SK-N-SH treated with all-trans-retinoic acid at 6 μM for 48 hours (cell line): ENCODE data around the gene AKAP7.

Experiments used
- ATAC-seq: fragments of 200-7000 bp; cut with Tn5 transposase; 3 replicates; pipeline ENCODE4 v1.9.1; 2020; ENCODE audit warnings: mild to moderate bottlenecking, moderate library complexity
- ARNTL ChIP-seq: fragments of 450-650 bp; formaldehyde crosslinking; IDR thresholded peaks from 2 replicates; pipeline ENCODE4 v1.5.0; 2020; ENCODE audit warnings: low read depth, mild to moderate bottlenecking, moderate library complexity, borderline replicate concordance
- BACH2 ChIP-seq: fragments of 250-450 bp; sonication (Bioruptor Pico); IDR thresholded peaks from 2 replicates; pipeline ENCODE4 v1.9.0; 2021; ENCODE audit warnings: mild to moderate bottlenecking, borderline replicate concordance
- CSRNP3 ChIP-seq: fragments of 250-450 bp; sonication (Bioruptor Pico); IDR thresholded peaks from 2 replicates; pipeline ENCODE4 v1.5.1; 2021; ENCODE audit warnings: mild to moderate bottlenecking, moderate library complexity
- GLIS3 ChIP-seq: fragments of 250-450 bp; sonication (Bioruptor Pico); IDR thresholded peaks from 2 replicates; pipeline ENCODE4 v1.5.0; 2020; ENCODE audit warnings: mild to moderate bottlenecking, moderate library complexity
- OSR1 ChIP-seq: fragments of 250-450 bp; sonication (Bioruptor Pico); IDR thresholded peaks from 2 replicates; pipeline ENCODE4 v1.8.0; 2022; ENCODE audit warnings: moderate library complexity, mild to moderate bottlenecking, inconsistent platforms
- POU6F1 ChIP-seq: fragments of 250-450 bp; sonication (Bioruptor Pico); IDR thresholded peaks from 2 replicates; pipeline ENCODE4 v1.8.0; 2021; ENCODE audit warnings: low read depth, mild to moderate bottlenecking, moderate library complexity, borderline replicate concordance
- PPARA ChIP-seq: fragments of 250-450 bp; sonication (Bioruptor Pico); IDR thresholded peaks from 2 replicates; pipeline ENCODE4 v1.5.0; 2020; ENCODE audit warnings: mild to moderate bottlenecking, borderline replicate concordance
- RARB ChIP-seq: fragments of 250-450 bp; sonication (Bioruptor Pico); IDR thresholded peaks from 2 replicates; pipeline ENCODE4 v1.8.0; 2021; ENCODE audit warnings: mild to moderate bottlenecking, moderate library complexity
- SNAI2 ChIP-seq: fragments of 250-450 bp; sonication (Bioruptor Pico); IDR thresholded peaks from 2 replicates; pipeline ENCODE4 v1.5.0; 2020; ENCODE audit warnings: mild to moderate bottlenecking, moderate library complexity
- TCF4 ChIP-seq: fragments of 250-450 bp; sonication (Bioruptor Pico); IDR thresholded peaks from 2 replicates; pipeline ENCODE4 v1.8.0; 2021; ENCODE audit warnings: mild to moderate bottlenecking, moderate library complexity, borderline replicate concordance
- ZFP30 ChIP-seq: fragments of 450-650 bp; formaldehyde crosslinking; IDR thresholded peaks from 2 replicates; pipeline ENCODE4 v1.5.0; 2022; ENCODE audit warnings: mild to moderate bottlenecking, moderate library complexity
- ZNF565 ChIP-seq: fragments of 450-650 bp; formaldehyde crosslinking; conservative IDR thresholded peaks from 2 replicates; pipeline ENCODE4 v1.5.0; 2020; ENCODE audit warnings: low read depth, mild to moderate bottlenecking, moderate library complexity
- ZNF70 ChIP-seq: fragments of 450-650 bp; formaldehyde crosslinking; IDR thresholded peaks from 2 replicates; pipeline ENCODE4 v1.5.0; 2020; ENCODE audit warnings: mild to moderate bottlenecking, moderate library complexity
- ZNF8 ChIP-seq: fragments of 450-650 bp; formaldehyde crosslinking; IDR thresholded peaks from 2 replicates; pipeline ENCODE4 v1.5.0; 2020; ENCODE audit warnings: mild to moderate bottlenecking, moderate library complexity
- TF ChIP-seq, protein P1 (sequence below): fragments of 250-450 bp; sonication (Bioruptor Pico); IDR thresholded peaks from 2 replicates; pipeline ENCODE4 v1.8.0; 2020; ENCODE audit warnings: mild to moderate bottlenecking, moderate library complexity, borderline replicate concordance
- TF ChIP-seq, protein P2 (sequence below): fragments of 250-450 bp; sonication (Bioruptor Pico); IDR thresholded peaks from 2 replicates; pipeline ENCODE4 v1.5.0; 2020; ENCODE audit warnings: mild to moderate bottlenecking, moderate library complexity

The AKAP7 gene

DNA sequence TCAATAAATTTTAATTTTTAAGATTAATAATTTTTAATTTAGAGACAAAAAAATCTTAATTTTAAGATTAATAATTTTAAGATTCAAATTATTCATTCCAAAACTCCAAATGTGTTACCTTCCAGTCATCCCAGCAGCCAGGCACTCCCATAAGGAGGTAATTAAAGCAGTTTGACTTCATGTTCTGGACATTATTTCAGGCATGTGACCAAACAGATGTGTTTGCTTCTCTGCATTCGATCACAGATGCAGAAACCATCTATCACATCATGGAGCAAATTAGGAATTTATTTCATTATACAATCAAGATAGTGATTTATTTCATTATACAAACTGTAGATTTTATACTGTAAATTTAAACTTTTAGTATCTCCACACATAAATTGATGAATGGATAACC, 150.3 kb downstream of the AKAP7 start (continued):
- no peak for TF ChIP-seq GLIS3 (CRISPR knock-in tag)

DNA sequence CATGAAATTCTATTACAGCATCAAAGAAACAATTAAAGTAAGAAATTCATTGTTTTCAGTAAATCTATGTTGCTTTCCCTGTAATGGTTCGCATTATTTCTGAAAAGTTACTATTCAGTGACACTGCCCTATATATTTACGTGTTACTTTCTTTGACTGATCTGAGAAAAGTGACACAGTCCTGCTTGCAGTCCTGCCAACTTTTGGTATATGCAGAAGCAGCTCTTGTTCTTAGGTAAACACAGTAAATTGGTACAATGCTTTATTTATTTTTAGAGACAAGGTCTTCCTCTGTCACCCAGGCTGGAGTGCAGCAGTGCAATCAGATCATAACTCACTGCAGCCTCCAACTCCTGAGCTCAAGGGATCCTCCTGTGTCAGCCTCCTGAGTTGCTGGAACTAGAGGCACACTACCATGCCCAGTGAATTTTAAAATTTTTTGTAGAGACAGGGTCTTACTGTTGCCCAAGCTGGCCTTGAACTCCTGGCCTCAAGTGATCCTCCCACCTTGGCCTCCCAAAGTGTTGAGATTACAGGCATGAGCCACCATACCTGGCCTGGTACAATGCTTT, 151.3 kb downstream of the AKAP7 start:
- TF ChIP-seq TCF4 (CRISPR knock-in tag) (no peak), ARNTL (CRISPR knock-in tag) (no peak), POU6F1 (CRISPR knock-in tag) (no peak), ZNF70 (CRISPR knock-in tag) (no peak), GLIS3 (CRISPR knock-in tag) (no peak), SNAI2 (CRISPR knock-in tag) (no peak), ZFP30 (CRISPR knock-in tag) (no peak)
- TF ChIP-seq, protein P1, sequence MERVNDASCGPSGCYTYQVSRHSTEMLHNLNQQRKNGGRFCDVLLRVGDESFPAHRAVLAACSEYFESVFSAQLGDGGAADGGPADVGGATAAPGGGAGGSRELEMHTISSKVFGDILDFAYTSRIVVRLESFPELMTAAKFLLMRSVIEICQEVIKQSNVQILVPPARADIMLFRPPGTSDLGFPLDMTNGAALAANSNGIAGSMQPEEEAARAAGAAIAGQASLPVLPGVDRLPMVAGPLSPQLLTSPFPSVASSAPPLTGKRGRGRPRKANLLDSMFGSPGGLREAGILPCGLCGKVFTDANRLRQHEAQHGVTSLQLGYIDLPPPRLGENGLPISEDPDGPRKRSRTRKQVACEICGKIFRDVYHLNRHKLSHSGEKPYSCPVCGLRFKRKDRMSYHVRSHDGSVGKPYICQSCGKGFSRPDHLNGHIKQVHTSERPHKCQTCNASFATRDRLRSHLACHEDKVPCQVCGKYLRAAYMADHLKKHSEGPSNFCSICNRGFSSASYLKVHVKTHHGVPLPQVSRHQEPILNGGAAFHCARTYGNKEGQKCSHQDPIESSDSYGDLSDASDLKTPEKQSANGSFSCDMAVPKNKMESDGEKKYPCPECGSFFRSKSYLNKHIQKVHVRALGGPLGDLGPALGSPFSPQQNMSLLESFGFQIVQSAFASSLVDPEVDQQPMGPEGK: no peak
- no peak for ATAC-seq

GRCh38 chr6:131288214-131288613, 152.9 kb downstream of the AKAP7 start:
- ATAC-seq: no peak
- TF ChIP-seq, protein P2, sequence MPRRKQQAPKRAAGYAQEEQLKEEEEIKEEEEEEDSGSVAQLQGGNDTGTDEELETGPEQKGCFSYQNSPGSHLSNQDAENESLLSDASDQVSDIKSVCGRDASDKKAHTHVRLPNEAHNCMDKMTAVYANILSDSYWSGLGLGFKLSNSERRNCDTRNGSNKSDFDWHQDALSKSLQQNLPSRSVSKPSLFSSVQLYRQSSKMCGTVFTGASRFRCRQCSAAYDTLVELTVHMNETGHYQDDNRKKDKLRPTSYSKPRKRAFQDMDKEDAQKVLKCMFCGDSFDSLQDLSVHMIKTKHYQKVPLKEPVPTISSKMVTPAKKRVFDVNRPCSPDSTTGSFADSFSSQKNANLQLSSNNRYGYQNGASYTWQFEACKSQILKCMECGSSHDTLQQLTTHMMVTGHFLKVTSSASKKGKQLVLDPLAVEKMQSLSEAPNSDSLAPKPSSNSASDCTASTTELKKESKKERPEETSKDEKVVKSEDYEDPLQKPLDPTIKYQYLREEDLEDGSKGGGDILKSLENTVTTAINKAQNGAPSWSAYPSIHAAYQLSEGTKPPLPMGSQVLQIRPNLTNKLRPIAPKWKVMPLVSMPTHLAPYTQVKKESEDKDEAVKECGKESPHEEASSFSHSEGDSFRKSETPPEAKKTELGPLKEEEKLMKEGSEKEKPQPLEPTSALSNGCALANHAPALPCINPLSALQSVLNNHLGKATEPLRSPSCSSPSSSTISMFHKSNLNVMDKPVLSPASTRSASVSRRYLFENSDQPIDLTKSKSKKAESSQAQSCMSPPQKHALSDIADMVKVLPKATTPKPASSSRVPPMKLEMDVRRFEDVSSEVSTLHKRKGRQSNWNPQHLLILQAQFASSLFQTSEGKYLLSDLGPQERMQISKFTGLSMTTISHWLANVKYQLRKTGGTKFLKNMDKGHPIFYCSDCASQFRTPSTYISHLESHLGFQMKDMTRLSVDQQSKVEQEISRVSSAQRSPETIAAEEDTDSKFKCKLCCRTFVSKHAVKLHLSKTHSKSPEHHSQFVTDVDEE (CRISPR knock-in tag): no peak
- TF ChIP-seq BACH2 (CRISPR knock-in tag) (no peak), ZNF70 (CRISPR knock-in tag) (no peak), SNAI2 (CRISPR knock-in tag) (no peak), ZNF8 (CRISPR knock-in tag) (no peak), CSRNP3 (CRISPR knock-in tag) (no peak), PPARA (no peak), OSR1 (CRISPR knock-in tag) (no peak)
- TF ChIP-seq, protein P1: no peak

DNA sequence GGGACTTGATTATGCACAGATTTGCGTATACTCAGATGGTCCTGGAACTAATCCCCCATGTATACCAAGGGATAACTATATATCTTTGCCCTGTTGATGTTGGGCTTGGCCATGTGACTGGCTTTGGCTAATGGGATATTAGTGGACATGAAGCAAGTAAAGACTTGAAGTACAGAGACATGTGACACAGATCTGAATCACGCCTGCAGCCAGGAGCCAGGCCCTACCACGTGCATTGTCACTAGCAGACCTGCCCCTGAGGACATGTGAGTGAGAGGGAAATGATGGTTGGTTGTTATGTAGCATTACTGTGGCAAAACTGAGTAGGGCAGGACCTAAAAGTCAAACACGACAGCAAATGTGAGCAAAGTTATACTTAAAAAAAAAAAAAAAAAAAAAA, 155.7 kb downstream of the AKAP7 start:
- ATAC-seq: no peak
- TF ChIP-seq GLIS3 (CRISPR knock-in tag) (no peak), ARNTL (CRISPR knock-in tag) (no peak), PPARA (no peak), ZNF70 (CRISPR knock-in tag) (no peak), TCF4 (CRISPR knock-in tag) (no peak), POU6F1 (CRISPR knock-in tag) (no peak), RARB (no peak), ZNF565 (no peak), OSR1 (CRISPR knock-in tag) (no peak), ZNF8 (CRISPR knock-in tag) (no peak)
- TF ChIP-seq, protein P1: no peak
- TF ChIP-seq, protein P2 (CRISPR knock-in tag): no peak
